ENCODE measurements around the gene EIF4G3.
"Not testable (repeated sequence)": the region's sequence is repeated elsewhere in the genome, so short reads cannot be mapped to it uniquely, and the experiment has no call there.

The EIF4G3 gene

DNA sequence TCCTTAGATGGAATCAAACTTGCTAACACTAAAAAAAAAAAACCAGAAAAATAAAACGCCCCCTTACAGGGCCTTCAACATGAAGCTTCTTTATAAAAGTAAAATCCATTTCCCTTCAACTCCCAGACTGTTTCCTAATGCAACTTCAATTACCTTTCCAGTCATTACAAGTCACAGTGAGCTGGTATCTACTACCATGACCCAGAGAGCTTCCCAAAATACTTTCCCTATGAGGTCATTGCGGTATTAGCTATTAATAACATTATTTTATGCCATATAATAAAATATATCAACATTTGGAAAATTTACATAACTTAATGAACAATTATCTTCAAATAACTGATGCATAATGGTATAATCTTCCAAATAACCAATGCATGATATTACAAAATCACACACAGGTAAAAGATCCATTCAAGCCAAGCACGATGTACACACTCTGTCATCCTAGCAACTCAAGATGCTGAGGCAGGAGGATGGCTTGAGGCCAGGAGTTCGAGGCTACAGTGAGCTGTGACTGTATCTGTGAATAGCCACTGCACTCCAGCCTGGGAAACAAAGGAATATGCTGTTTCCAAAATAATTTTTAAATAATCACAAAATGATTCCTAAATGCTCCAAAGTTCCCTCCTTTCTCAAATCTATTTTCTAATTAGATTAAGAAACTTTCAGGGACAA is 24.1 kb downstream of the EIF4G3 start:
- DNase-seq: peak; percentile 43

DNA sequence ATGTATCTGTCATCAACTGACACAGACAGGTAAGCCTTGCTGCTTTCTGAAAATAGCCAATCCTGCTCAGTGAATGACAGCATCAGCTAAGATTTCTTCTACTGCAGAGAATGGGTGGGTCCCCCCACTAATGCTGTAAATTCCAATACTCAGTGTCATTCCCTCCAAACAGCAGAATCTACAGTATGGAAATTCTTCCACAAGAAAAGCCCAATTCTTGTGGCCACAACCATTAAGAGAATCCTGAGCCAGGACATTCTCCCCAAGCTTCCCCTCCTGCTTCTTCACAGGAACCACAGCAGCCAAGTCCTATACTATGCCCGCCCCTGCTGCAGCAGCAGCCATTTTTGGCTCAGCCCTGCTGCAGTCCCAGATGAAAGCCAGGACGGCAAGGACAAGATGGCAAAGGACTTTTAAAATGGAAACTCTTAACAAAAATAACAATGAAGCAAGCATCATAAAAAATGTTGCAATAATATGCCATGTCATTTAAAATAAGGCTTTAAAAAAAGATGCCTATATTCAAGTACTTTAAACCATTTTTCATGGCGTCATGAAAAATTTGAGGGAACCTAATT is 26.8 kb downstream of the EIF4G3 start:
- peak; percentile 99 for DNase-seq

DNA sequence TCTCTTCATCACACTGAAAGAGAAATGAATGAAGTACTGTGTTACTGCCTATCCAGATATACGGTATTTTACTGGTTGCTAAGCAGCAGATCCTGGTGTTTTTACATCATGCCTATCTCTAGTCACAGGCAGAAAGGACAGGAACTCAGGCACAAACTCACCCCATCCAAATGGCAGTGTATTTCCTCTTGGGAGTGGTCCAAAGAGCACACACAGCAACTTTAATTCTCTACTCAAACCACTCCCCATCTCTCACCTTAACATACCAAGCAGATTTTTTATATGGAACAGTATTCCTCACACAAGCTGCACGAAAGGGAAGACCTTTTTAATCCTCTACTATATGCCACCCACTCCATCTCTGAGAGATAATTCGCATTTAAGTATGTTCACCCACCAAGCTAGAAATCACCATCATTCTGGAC is 27.3 kb downstream of the EIF4G3 start:
- peak; percentile 81 for DNase-seq

DNA sequence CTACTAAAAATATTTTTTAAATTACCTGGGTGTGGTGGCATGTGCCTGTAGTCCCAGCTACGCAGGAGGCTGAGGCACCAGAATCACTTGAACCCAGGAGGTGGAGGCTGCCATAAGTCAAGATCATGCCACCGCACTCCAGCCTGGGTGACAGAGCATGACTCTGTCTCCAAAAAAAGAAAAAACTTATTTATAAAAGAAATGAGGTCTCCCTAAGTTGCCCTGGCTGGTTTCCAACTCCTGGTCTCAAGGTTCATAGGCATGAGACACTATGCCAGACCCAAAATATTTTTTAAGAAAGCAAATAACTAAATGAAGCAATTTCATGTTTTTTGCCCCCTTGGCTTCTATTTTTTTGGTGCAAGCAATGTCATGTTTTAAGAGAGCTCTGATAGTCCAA is 32.9 kb downstream of the EIF4G3 start:
- peak; percentile 42 for DNase-seq

DNA sequence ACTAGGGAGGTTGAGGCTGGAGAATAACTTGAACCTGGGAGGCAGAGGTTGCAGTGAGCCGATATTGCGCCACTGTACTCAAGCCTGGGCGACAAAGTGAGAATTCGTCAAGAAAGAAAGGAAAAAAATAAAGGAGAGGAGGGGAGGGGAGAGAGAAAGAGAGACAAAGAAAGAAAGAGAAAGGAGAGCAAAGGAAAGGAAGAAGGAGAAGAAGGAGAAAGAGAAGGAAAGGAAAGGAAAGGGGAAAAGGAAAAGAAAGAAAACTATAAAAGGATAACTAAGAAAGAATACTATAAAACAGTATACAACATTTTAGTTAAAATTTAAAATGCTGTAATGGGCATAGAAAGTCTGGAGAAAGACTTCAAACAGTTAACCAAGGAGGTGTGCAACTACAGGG is 33.6 kb downstream of the EIF4G3 start:
- no peak for DNase-seq

DNA sequence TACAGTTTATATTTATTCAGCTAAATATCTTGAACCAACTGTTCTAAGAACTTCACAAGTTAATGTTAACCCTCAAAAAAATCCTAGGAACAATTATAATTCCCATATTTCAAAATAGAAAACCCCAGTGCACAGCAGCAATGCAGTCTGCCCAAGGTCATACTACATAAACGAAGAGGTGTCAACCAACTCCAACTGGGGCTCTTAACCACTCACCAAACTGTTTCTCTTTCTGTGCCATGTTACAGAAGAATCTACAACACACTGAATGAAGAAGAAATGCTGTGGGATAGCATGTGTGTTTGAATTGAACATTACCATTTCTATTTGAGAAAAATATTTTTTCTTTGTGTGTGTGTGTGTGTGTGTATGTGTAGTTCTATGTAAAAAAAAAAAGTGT is 35.7 kb downstream of the EIF4G3 start:
- no peak for DNase-seq

DNA sequence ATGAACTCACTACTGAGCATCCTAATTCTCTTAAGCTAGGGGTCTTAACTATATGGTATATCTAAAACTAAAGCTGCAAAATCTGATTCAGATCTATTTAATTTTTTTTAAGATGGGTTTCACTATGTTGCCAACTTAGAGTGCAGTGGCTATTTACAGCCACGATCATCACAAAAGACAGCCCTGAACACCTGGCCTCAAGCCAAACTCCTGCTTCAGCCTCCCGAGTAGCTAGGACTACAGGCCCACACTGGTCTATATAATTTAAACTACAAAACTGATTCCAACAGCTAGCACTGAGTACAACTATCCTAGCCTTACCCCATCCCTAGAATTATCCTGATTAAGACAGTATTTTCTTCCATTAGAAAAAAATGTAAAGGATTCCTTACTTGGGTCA is 37.1 kb downstream of the EIF4G3 start:
- no peak for DNase-seq

DNA sequence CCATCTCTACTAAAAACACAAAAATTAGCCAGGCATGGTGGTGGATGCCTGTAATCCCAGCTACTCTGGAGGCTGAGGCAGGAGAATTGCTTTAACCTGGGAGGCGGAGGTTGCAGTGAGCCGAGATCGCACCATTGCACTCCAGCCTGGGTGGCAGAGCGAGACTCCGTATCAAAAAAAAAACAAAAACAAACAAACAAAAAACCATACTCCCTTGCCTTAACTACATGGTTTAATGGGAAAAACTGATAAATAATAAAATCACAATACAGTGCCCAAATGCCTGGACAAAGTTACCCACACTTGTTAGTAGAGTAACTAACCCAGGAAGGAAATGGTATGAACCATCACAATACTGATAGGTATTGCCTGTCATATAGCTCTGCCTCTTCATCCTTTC is 40.4 kb downstream of the EIF4G3 start:
- not testable (repeated sequence) for DNase-seq

DNA sequence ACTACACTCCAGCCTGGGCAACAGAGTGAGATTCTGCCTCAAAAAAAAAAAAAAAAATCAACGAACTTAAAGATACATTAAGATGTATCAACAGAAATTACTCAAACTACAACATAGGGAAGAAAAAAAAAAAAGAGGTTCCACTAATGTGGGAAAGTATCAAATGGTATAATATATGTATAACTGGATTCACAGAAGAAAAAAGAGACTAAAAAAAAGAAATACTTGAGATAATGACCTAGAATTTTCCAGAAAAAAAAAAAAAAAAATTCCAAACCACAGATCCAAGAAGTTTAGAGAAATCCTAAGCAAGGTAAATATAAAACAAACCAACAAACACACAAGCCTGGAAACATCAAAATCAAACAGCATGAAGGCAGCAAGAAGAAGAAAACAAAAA is 45.5 kb downstream of the EIF4G3 start:
- no peak for DNase-seq

DNA sequence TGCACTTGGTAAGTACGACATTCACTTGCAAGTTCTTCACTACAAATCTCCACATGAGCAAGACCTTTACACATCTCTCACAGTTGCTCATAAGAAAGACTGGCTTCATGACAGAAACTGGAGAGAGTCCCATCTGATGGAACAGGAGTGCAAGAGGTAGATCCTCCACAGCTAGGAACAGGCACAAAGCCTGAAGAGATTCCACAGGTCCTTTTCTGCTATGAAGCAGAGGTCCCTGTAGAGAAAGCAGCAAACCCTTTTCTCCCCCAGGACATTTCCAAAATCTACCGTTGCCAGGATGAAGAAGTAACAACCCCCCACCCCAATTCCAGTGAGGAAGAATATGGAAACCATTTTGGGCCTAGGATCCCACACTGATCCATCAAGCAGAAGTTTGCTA is 47.3 kb downstream of the EIF4G3 start:
- DNase-seq: no peak

DNA sequence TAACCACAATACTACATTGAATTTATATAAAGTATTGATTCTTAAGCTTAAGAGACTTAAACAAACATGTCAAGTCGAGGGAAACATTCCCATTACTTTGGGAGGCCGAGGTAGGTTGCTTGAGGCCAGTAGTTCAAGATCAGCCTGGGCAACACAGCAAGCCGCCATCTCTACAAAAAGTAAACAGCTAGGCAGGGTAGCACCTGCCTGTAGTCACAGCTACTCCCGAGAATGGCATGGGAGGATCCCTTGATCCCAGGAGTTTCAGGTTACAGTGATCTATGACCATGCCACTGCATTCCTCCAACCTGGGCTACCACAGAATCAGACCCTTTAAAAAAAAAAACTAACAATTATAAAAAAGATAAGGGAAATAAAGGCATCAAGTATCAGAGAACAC is 50.4 kb downstream of the EIF4G3 start:
- DNase-seq: no peak

DNA sequence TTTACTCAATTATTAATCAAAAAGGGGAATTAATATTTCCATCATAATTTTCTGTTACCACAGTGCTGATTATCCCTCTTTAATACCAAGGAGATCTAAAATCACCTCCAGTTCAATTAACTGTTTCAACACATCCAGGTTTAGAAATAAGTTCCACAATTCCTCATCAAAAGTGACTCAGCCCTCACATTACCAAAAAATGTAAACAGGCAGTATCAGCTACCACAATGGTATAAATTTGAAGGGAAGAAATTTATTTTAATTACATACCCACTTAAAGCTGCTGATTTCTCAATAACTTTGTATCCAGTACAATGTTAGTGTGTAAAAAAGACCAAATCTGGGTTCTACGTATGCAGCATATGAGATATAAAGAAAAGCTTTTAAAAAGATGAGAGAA is 51.9 kb downstream of the EIF4G3 start:
- no peak for DNase-seq

DNA sequence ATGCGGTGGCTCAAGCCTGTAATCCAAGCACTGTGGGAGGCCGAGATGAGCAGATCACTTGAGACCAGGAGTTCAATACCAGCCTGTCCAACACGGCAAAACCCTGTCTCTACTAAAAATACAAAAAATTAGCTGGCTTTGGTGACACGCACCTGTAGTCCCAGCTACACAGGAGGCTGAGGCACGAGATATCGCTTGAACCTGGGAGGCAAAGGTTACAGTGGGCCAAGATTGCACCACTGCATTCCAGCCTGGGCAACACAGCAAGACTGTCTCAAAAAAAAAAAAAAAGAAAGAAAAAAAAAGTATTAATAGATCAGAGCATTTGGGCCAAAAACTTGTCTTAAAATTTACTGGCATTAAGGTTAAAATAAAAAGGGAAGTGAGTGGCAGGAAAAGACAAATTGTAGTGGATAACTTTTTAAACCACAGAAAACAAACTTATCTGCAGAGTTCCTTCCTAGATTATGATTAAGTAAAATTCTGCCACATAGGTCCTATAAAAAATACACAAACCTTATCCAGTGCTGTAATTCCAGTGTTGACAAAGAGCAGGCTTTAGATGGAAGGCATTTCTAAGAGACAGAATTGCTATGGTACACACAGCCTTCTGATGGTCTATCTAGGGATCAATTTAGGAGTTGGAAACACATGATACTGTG is 53.3 kb downstream of the EIF4G3 start:
- DNase-seq: no peak

DNA sequence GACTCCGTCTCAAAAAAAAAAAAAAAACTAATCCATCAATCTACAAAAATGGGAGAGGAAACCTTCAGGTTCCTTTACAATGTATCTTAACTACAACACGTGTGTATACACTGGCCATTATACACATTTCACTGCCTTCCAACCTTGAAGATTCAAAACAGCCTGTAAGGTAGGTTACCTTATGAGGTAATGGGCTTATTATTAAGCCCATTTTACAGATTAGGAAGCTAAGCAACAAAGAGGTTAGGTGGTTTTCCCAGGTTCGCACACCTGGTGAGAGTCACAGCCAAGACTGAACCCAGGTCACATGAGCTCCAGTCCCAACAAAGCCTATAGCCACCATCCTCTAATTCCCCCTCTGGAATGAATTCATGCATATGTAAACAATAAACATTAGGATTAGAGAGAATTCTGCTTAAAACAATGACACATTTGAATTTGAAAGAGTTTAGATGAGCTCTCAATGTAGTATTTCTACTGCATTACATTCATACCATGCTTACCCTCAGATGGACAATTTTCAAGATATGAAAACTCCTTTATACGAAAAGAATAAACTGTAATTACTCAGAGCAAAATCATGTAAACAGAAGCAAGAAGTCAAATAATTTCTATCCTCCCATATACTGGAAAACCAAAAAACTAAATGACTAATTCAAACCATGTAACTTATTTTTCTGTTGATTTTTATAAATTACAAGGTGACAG is 54.8 kb downstream of the EIF4G3 start:
- no peak for DNase-seq

DNA sequence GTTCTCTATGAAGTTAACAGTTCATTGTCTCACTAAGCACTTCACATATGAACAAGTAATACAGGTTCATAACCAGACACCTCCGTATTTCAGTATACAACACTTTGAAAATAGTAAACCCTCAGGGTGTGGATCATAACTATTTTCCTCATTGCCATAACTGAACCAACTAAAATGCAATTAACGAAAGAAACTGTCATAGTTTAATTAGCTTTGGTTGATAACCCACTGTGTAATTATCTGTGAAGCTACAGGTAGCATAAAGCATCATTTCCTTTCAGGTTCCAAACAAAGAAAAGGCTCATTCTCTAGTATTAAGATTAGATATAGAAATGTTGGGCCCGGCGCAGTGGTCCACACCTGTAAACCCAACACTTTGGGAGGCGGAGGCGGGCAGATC is 58.5 kb downstream of the EIF4G3 start:
- no peak for DNase-seq

DNA sequence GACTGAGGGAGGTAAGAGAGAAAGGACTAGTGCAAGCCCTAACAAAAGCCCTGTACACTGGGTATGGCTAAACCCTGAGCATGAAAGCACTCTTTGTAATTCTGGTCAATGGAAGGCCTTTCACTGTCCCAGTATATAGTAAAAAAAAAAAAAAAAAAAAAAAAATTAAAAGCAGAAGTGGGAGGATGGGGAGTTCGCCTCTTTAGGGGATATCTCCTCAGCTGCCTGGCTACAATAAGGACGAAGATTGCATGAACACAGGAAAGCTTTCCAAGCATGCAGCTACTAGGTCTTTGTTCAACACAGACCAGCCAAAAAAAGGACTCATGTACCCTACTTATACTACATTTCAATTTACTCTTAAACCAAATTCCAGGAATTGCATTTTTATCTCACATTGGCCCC is 59.1 kb downstream of the EIF4G3 start:
- DNase-seq: no peak

DNA sequence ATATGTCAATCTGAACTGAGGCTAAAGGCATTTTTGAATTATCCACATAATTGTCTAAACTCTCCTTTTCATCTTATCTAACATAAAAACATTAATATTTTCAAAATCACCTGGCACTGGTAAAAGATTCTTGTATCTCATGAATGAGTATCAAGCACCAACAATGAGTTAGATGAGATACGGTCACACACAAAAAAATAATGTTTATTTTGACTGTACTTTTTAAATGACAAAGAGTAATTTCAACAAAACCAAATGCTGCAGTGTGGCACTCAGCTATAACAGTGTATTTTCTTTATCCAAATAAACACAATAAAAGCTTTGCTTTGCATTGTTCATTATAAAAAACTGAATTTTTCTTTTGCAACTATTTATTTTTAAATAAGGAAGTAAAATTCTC is 59.5 kb downstream of the EIF4G3 start:
- no peak for DNase-seq

DNA sequence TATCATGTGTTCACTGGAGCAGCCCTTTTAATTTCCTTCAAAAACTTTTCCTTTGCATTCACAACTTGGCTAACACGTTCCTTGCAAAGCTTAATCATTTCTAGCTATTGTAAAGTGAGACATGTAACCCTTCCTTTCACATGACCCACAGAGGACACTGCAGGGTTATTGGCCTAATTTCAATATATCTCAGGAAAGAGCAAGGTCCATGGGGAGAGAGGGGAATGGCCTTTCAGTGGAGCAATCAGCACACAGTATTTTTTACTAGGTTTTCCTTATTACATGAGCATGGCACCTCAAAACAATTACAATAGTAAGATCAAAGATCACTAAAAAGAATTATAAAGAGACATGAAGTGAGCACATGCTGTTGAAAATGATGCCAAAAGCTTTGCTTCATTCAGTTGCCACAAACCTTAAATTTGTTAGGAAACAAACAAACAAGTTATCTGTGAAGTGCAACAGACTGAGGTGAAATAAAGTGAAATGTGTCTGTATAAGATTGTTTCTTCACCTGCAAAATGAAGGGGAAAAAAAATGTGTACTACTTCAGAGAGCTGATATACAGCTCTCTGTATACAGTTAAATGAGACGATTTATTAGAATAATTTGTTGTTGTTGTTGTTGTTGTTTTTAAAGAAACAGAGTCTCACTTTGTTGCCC is 61.5 kb downstream of the EIF4G3 start:
- no peak for DNase-seq

DNA sequence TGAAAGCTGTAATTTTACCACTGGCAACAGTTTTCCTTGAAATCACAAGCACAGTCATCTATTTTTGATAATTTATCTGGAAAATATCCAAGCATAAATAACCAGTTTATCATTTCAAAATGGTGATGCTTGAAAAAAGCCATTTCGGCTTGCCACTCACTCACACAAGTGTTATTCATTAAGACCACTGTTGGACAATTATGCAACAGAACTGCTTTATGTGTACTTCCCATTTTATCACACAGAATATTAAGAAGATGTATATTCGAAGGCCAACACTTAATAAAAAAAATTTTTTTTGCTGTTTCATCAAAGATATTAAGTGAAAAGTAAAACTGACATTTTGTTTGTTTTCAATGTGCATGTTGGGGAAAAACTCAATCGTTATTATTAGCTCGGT is 62.3 kb downstream of the EIF4G3 start:
- no peak for DNase-seq

DNA sequence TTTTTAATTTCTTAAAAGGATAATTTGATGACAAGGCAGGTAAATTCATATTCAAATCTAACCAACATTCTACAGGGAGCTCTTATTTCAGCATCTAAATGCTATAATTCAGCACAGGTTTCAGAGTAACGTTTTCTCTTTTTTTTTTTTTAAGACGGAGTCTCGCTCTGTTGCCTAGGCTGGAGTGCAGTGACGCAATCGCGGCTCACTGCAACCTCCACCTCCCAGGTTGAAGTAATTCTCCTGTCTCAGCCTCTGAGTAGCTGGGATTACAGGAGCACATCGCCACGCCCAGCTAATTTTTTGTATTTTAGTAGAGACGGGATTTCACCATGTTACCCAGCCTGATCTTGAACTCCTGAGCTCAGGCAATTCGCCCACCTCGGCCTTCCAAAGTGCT is 66.5 kb downstream of the EIF4G3 start:
- no peak for DNase-seq

DNA sequence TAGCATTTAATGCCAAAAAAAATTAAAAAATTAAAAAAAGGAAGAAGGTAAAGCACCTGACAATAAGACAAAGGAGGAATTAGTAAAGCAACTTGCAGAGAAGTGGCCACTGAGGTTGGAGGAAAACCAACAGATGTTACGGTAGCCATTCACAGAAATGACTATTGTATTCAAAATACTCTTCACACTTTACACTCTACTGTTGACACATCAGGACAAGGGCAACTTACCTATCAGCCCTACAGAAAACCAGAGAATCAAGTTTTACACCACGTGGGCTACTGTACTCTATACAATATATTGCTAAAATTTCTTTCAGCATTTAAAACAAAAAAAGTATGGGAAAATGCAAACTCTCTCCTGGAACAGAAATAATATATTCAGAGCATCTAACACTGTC is 70.0 kb downstream of the EIF4G3 start:
- no peak for DNase-seq

DNA sequence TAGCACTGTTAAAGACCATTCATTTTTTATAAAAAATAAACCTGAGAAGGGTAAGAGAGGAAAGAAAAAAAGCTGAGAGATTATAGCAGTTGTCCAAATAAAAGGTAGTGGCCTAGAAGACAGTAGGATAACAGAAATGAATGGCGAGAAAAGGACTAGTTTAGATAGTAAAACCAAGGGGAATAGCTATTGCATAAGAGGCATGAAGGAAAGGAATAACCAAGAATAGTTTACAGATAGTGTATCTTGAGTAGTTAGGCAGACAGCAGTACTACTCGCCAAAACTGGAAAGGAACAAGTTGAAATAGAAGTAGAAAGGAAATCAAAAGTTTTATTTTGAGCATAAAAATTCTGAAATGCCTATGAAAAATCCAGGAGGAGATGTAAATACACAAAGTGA is 70.5 kb downstream of the EIF4G3 start:
- no peak for DNase-seq

DNA sequence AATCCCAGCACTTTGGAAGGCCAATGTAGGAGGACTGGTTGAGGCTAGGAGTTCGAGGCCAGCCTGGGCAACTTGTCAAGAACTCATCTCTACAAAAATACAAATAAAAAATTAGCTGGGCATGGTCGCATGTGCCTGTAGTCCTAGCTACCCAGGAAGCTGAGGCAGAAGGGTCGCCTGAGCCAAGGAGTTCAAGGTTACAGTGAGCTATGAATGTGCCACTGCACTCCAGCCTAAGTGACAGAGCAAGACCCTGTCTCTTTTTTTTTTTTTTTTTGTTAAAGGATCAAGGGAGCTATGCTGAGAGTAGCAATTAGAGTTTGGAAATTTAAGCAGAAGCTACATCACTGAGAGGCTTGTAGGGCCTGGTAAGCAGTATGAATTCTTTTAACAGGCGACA is 70.9 kb downstream of the EIF4G3 start:
- DNase-seq: no peak

Data from fibroblast of skin of back (primary cell).